HG03457 (cell line): ENCODE measurements around the gene ALPP.
"Not testable (repeated sequence)": the region's sequence is repeated elsewhere in the genome, so short reads cannot be mapped to it uniquely, and the experiment has no call there.

Experiments
- ATAC-seq: cut with Tn5 transposase; IDR thresholded peaks from one replicate; pipeline ENCODE4 v1.9.1; 2021; ENCODE audit warnings: moderate number of reproducible peaks; ENCODE audit not compliant: unreplicated experiment

The ALPP gene

GRCh38 chr2:232419245-232420072, 40.9 kb downstream of the ALPP start:
- ATAC-seq, result no peak

- no peak for ATAC-seq
These were observed 41.5 kb downstream of the ALPP start for GRCh38 chr2:232420073-232420454.

GRCh38 chr2:232420463-232421188, 42.1 kb downstream of the ALPP start:
- no peak for ATAC-seq

- ATAC-seq, result no peak
These were observed 42.7 kb downstream of the ALPP start for GRCh38 chr2:232421189-232421785.

GRCh38 chr2:232422051-232422450, 43.5 kb downstream of the ALPP start:
- no peak for ATAC-seq

GRCh38 chr2:232422996-232423395, 44.4 kb downstream of the ALPP start:
- not testable (repeated sequence) for ATAC-seq

GRCh38 chr2:232423407-232423806, 44.9 kb downstream of the ALPP start:
- not testable (repeated sequence) for ATAC-seq

- ATAC-seq, result no peak
These were observed 53.4 kb downstream of the ALPP start for GRCh38 chr2:232431705-232432590.
